ENCODE data around the gene EML6.
"Not testable (repeated sequence)": the region's sequence is repeated elsewhere in the genome, so short reads cannot be mapped to it uniquely, and the experiment has no call there.

Gene EML6

GRCh38 chr2:54692556-54692955 lies 30.9 kb upstream of the EML6 start:
- ChIA-PET POLR2A (ENCODE audit: low non-redundant PET) (interaction anchor here (0.5 to 0.9 kb wide), 2 partner anchors 14 to 211 kb away, joined by 3 to 5 read pairs; no protein-coding TSS in a partner anchor), CTCF (interaction anchor here (2.0 kb wide), 1 partner anchor 12 kb away, joined by 11 read pairs; no protein-coding TSS in a partner anchor)
- no peak overlapping the region for H3K27ac ChIP-seq
- no peak for DNase-seq (ENCODE audit: low spot score)
- no peak for TF ChIP-seq CTCF (conservative IDR thresholded peaks at IDR 0.05; ENCODE audit: low read depth)

- H3K27ac ChIP-seq = no peak overlapping the region
- CTCF ChIA-PET = interaction anchor here (0.6 kb wide), 2 partner anchors 377 to 709 kb away, joined by 3 to 4 read pairs; no protein-coding TSS in a partner anchor
- no peak for DNase-seq (ENCODE audit: low spot score)
- POLR2A ChIA-PET (ENCODE audit: low non-redundant PET) = no interaction called here
- no peak for TF ChIP-seq CTCF (conservative IDR thresholded peaks at IDR 0.05; ENCODE audit: low read depth)
Observed at GRCh38 chr2:54695378-54695777, 28.1 kb upstream of the EML6 start.

DNA sequence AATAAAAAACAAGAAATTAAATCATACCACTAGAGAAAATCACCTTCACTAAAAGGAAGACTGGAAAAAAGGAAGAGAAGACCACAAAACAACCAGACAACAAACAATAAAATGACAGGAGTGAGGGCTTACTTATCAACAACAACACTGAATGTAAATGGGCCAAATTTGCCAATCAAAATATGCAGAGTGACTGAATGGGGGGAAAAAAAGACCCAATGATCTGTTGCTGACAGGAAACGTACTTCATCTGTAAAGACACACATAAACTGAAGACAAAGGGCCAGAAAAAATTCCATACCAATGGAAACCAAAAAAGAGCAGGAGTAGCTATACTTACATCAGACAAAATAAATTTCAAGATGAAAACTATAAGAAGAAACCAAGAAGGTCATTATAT lies 25.5 kb upstream of the EML6 start:
- no peak for DNase-seq (ENCODE audit: low spot score)
- CTCF ChIA-PET = no interaction called here
- H3K27ac ChIP-seq = no peak overlapping the region
- no peak for TF ChIP-seq CTCF (conservative IDR thresholded peaks at IDR 0.05; ENCODE audit: low read depth)
- POLR2A ChIA-PET (ENCODE audit: low non-redundant PET) = no interaction called here

GRCh38 chr2:54698926-54699325 lies 24.5 kb upstream of the EML6 start:
- H3K27ac ChIP-seq; DNase-seq (ENCODE audit: low spot score); CTCF ChIA-PET; POLR2A ChIA-PET (ENCODE audit: low non-redundant PET): not testable (repeated sequence)

GRCh38 chr2:54699665-54700064 lies 23.8 kb upstream of the EML6 start:
- POLR2A ChIA-PET (ENCODE audit: low non-redundant PET) = no interaction called here
- CTCF ChIA-PET = no interaction called here
- no peak for TF ChIP-seq CTCF (conservative IDR thresholded peaks at IDR 0.05; ENCODE audit: low read depth)
- no peak overlapping the region for H3K27ac ChIP-seq
- no peak for DNase-seq (ENCODE audit: low spot score)

GRCh38 chr2:54701029-54701428 lies 22.4 kb upstream of the EML6 start:
- ChIA-PET CTCF (no interaction called here), POLR2A (ENCODE audit: low non-redundant PET) (no interaction called here)
- H3K27ac ChIP-seq = no peak overlapping the region
- TF ChIP-seq CTCF (conservative IDR thresholded peaks at IDR 0.05; ENCODE audit: low read depth) = no peak
- DNase-seq (ENCODE audit: low spot score) = no peak

- no peak for TF ChIP-seq CTCF (conservative IDR thresholded peaks at IDR 0.05; ENCODE audit: low read depth)
- ChIA-PET CTCF (interaction anchor here (0.5 to 2.3 kb wide), 20 partner anchors 12 to 1894 kb away, joined by 3 to 21 read pairs (median 4); no protein-coding TSS in a partner anchor), POLR2A (ENCODE audit: low non-redundant PET) (interaction anchor here (0.5 kb wide), 1 partner anchor 978 kb away, joined by 3 read pairs; no protein-coding TSS in a partner anchor)
- no peak for DNase-seq (ENCODE audit: low spot score)
- H3K27ac ChIP-seq = no peak overlapping the region
Observed at GRCh38 chr2:54704238-54704637, 19.2 kb upstream of the EML6 start.

Measured in RWPE1 (cell line).